Thoracic aorta (tissue), 2 donors: ENCODE measurements around the gene CCDC71L. TPM values are rescaled to one million over a fixed set of nuclear protein-coding genes. Genes with fewer than 3 reads are reported as not detected.
"Not testable (repeated sequence)": the region's sequence is repeated elsewhere in the genome, so short reads cannot be mapped to it uniquely, and the experiment has no call there.

Source experiments
- ATAC-seq: fragments of 150-250 bp; one replicate; pipeline ENCODE4 v1.8.0; 2017; ENCODE audit warnings: low read depth; ENCODE audit not compliant: insufficient number of reproducible peaks, low FRiP score
- DNase-seq: peaks from one replicate; pipeline ENCODE4 v3.0.0-alpha.2; 2020; ENCODE audit warnings: low spot score
- H3K27ac ChIP-seq, 2 donors: fragments of 200-600 bp; sonication (generic); 1 replicate in 1 of 2; 2 replicates in 1 of 2; pipeline ENCODE4 v1.5.1; 2016; ENCODE audit warnings: mild to moderate bottlenecking in 2 of 2, moderate library complexity in 2 of 2
- H3K27me3 ChIP-seq: fragments of 200-600 bp; sonication (generic); replicated peaks from 2 replicates; pipeline ENCODE4 v1.6.0; 2016; ENCODE audit warnings: mild to moderate bottlenecking; ENCODE audit not compliant: insufficient read depth
- H3K36me3 ChIP-seq: fragments of 200-600 bp; sonication (generic); one replicate; pipeline ENCODE4 v1.5.1; 2016
- H3K4me1 ChIP-seq, 2 donors: fragments of 200-600 bp; sonication (generic); 1 replicate in 1 of 2; 2 replicates in 1 of 2; pipeline versions ENCODE4 v1.5.1 to v1.6.0; 2016; ENCODE audit warnings: low read depth in 2 of 2, mild to moderate bottlenecking in 1 of 2; ENCODE audit not compliant: control insufficient read depth in 1 of 2
- H3K4me3 ChIP-seq: fragments of 200-600 bp; sonication (generic); 2 replicates; pipeline ENCODE4 v1.5.1; 2016; ENCODE audit warnings: mild to moderate bottlenecking
- H3K9me3 ChIP-seq: fragments of 200-600 bp; sonication (generic); 2 replicates; pipeline ENCODE4 v1.5.1; 2016
- CTCF ChIP-seq: fragments of 200-600 bp; sonication (generic); IDR thresholded peaks from one replicate; pipeline ENCODE4 v1.5.1; 2019; ENCODE audit warnings: antibody characterized with exemption
- total RNA-seq, 2 donors: library from RNA; depleted of rRNA; stranded (reverse); fragments of >200 nt; gene quantifications; one replicate each; pipeline versions ENCODE4 v1.1.0 to v1.2.3, GENCODE V29; 2016

The CCDC71L gene
- total RNA-seq = 100 to 1,000 TPM in 1 of 2 donors, 10 to 100 TPM in 1; 57.9 to 101 TPM

GRCh38 chr7:106660862-106661720 lies at the start of gene CCDC71L:
TSS of gene CCDC71L (minus strand) at chr7:106661158. CDS start at chr7:106660896, 262 bp downstream.
- Histone ChIP-seq H3K27ac (peak within 1 kb of the TSS; percentile 88 to 96), H3K4me3 (peak within 1 kb of the TSS; percentile 89), H3K36me3 (no peaks in the 10 kb centered on the region), H3K27me3 (no peaks in the 10 kb centered on the region), H3K4me1 (peaks cover 22 to 34% of the 10 kb centered on the region in 2 donors), H3K9me3 (no peaks in the 10 kb centered on the region)
- ATAC-seq (peak; percentile 91), DNase-seq (peak; percentile 92)
- no peak for TF ChIP-seq CTCF

DNA sequence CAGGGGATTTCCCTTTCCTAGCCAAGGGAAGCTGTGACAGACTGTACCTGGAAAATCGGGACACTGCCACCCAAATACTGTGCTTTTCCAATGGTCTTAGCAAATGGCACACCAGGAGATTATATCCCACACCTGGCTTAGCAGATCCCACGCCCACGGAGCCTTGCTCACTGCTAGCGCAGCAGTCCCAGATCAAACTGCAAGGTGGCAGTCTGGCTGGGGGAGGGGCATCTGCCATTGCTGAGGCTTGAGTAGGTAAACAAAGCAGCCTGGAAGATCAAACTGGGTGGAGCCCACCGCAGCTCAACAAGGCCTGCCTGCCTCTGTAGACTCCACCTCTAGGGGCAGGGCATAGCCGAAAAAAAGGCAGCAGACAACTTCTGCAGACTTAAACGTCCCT lies 48.6 kb upstream of the CCDC71L start:
- not testable (repeated sequence) for H3K9me3 ChIP-seq, DNase-seq, H3K4me3 ChIP-seq, H3K27ac ChIP-seq, H3K4me1 ChIP-seq, ATAC-seq, H3K36me3 ChIP-seq, H3K27me3 ChIP-seq

DNA sequence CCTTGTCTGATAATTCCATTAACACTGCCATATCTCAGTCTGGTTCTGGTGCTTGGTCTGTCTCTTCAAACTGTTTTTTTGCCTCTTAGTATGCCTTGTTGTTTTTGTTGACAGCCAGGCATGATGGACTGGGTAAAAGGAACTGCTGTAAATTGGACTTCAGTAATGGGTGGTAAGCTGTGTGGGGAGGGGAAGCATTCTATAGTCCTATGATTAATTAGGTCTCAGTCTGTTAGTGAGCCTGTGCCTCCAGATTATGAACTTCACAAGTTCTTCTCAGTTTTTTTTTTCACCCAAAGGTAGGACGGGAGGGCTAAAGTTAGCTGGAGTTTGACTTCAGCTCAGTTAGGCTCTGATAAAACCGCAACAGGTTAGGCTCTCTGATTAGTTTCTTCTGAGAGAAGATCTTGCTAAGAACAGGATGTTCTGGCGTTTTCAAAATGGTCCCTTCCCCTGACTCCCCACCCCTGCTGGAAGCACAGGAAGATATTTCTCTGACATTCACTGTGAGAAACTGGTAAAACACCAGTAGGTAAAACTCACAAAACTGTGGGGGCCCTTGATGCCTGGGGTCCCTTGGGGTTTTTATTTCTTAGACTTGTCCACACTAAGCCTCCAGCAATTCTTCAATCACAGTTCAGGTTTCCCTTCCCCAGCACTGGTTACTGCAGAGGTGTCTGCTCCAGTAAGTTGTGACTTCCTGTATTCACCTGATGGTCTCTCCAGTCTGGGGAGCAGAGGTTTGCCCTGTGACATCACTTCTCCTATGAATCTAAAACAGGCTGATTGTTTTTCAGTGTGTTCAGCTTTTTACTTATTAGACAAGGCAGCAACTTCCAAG lies 43.3 kb upstream of the CCDC71L start:
- Histone ChIP-seq H3K4me1 (no peaks in the 10 kb centered on the region), H3K36me3 (no peaks in the 10 kb centered on the region), H3K27me3 (no peaks in the 10 kb centered on the region), H3K9me3 (no peaks in the 10 kb centered on the region), H3K27ac (no peak overlapping the region), H3K4me3 (no peak overlapping the region)
- TF ChIP-seq CTCF = no peak
- ATAC-seq (no peak), DNase-seq (no peak)

DNA sequence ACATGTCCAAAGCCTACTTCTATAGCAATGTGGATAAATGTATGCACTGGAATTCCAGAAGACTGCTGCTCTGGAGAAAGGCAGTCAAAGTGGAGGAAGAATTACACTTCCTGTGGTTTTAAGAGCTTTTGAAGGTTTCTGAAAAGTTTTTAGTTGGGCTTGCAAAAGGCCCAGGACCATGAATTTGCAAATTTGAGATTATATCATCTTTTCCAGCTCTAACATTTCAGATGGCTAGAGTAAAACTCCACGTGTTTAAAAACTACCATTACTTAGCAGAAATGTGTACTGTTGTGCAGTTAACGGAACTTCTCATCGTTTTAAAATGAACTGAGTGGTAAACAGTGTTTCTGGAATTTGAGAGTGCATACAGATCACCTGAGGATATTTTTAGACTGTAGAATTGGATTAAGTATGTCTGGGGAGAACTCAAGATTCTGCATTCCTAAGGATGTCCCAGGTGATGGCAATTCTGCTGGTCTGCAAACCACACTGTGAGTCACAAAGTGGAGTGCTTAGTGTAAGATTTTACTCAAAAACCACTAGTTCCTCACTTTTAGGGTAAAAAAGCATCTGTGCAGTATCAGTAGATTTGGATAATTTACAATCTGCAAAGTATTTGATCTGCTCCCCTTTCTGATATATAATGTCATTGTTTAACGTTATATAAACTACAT lies 32.9 kb upstream of the CCDC71L start:
- H3K36me3 ChIP-seq = no peaks in the 10 kb centered on the region
- no peak overlapping the region for H3K4me3 ChIP-seq
- no peaks in the 10 kb centered on the region for H3K9me3 ChIP-seq
- H3K27ac ChIP-seq = no peak overlapping the region
- no peak for TF ChIP-seq CTCF
- no peaks in the 10 kb centered on the region for H3K27me3 ChIP-seq
- ATAC-seq (no peak), DNase-seq (no peak)
- H3K4me1 ChIP-seq = no peaks in the 10 kb centered on the region

DNA sequence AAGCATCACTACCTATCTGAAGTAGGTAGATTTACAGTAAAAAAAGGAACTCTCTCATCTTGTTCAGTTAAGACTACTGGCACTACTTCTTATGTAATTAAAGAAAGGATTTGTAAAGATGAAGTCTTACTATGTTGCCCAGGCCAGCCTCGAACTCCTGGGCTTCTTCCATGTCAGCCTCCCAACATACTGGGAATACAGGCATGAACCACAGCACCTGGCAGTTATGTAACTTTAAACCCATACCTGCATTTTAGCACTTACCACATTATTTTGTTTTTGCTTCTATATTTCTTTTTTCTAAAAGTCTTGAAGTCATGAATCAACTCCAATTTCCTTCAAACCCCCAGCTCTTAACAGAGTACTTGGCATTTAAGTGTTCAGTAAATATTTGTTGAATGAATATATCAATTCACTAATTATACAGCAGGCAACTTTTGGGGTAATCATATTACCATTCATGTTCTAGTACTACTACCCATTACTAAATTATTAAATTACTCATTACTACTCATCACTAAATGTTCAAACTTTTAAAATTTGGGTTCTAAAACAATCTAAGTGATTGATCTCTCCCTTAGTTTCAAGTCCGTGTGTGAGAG lies 31.6 kb upstream of the CCDC71L start:
- Histone ChIP-seq H3K27me3 (no peaks in the 10 kb centered on the region), H3K36me3 (no peaks in the 10 kb centered on the region), H3K4me1 (no peaks in the 10 kb centered on the region), H3K4me3 (no peak overlapping the region), H3K9me3 (no peaks in the 10 kb centered on the region), H3K27ac (no peak overlapping the region)
- TF ChIP-seq CTCF = no peak
- no peak for DNase-seq
- no peak for ATAC-seq

- DNase-seq, H3K36me3 ChIP-seq, H3K4me3 ChIP-seq, H3K27me3 ChIP-seq, H3K4me1 ChIP-seq, H3K9me3 ChIP-seq, H3K27ac ChIP-seq, ATAC-seq: not testable (repeated sequence)
These were observed 27.2 kb upstream of the CCDC71L start for GRCh38 chr7:106688161-106688560.
